RCC 7860 (cell line): ENCODE results near the gene APCDD1L.
"Not testable (repeated sequence)": the region's sequence is repeated elsewhere in the genome, so short reads cannot be mapped to it uniquely, and the experiment has no call there.

Experiments used
- DNase-seq: peaks from one replicate; pipeline ENCODE4 v3.0.0-alpha.2; 2015; ENCODE audit warnings: low spot score
- FAIRE-seq: peaks from 2 replicates; lab custom pipeline; 2012; peaks lifted over from hg19 to GRCh38; lab: Jason Lieb, UNC

APCDD1L gene

GRCh38 chr20:58545565-58546415, 30.6 kb upstream of the APCDD1L start:
- DNase-seq = peak; percentile 17
- no peak for FAIRE-seq

GRCh38 chr20:58544891-58545290, 29.7 kb upstream of the APCDD1L start:
- DNase-seq = no peak
- FAIRE-seq = no peak

DNA sequence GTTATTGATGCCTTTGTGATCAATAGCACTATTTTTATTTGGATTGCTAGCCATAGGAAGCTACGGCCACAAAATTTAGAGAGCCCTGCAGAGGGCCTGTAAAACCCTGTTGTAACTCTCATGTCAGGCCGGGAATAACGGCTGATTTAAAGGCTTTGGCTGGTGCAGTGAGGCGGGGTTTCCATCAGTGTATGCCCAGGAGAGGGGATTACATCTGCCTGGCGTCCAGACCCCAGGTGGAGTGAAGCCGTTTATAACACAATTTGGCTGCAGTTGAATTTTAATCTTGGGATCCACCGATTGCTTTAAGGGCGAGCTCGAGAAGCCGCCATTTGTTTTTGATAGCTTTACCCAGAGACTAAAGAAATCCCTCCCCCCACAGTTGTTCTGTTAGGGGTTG, 29.1 kb upstream of the APCDD1L start:
- FAIRE-seq = no peak
- DNase-seq = no peak

DNA sequence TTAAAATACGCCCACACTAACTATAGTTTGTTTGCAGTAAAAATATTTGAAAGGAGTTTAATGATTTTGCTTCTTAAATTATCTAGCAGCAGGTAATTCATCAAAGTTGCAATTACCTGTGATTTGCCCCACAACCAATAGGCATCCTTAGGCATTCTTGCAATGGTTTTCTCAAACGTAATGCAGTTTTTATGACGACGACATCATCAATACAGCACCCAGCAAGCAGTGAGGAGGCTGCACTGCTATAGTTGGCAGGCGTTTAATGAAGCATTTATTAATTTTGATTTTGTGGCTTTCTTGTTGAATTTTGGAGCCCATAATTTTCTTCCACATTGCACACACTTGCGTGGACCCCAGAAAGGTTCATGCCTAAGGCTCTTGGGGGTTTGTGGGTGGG, 28.1 kb upstream of the APCDD1L start:
- FAIRE-seq (no peak), DNase-seq (no peak)

GRCh38 chr20:58542411-58543095, 27.4 kb upstream of the APCDD1L start:
- DNase-seq (peak; percentile 94), FAIRE-seq (peak; percentile 97)

- peak; percentile 79 for DNase-seq
- FAIRE-seq = not testable (repeated sequence)
Measured at GRCh38 chr20:58542034-58542410, 26.8 kb upstream of the APCDD1L start.

GRCh38 chr20:58538752-58539151, 23.6 kb upstream of the APCDD1L start:
- FAIRE-seq (peak; percentile 97), DNase-seq (peak; percentile 92)

GRCh38 chr20:58537831-58538230, 22.6 kb upstream of the APCDD1L start:
- FAIRE-seq (no peak), DNase-seq (no peak)

- FAIRE-seq (no peak), DNase-seq (no peak)
Measured at GRCh38 chr20:58536289-58536688, 21.1 kb upstream of the APCDD1L start.

GRCh38 chr20:58531657-58532056, 16.5 kb upstream of the APCDD1L start:
- DNase-seq = no peak
- FAIRE-seq = peak; percentile 42

DNA sequence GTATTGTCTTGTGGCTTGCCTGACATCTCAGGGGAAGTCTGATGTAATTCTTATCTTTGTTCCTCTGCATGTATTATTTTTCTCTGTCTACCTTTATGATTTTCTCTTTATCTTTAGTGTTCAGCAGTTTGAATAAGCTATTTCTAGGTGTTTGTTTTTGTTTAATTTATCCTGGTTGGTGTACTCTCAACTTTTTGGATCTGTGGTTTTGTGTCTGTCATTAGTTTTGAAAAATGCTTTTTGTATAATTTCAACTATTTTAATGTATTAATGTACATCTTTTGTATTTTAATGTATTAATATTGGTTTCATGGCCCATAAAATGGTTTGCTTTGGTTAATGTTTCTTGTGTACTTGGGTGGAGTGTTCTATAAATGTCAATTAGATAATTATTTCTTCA, 15.9 kb upstream of the APCDD1L start:
- FAIRE-seq = no peak
- DNase-seq = no peak

- FAIRE-seq (no peak), DNase-seq (no peak)
Measured at GRCh38 chr20:58528412-58528811, 13.2 kb upstream of the APCDD1L start.

DNA sequence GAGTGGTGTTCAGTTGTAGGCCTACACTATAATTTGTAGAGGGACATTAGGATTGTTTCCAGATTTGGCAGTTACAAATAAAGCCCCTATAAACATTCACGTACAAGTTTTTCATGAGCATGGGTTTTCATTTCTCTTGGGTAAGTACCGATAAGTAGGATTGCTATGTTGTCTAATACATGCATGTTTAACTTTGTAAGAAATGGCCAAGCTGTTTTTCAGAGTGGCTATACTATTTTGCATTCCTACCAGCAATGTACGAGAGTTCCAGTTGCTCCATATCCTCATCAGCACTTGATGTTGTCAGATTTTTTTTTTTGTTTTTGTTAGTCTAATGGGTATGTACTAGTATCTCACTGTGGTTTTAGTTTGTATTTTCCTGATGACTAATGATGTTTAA, 11.2 kb upstream of the APCDD1L start:
- FAIRE-seq (no peak), DNase-seq (no peak)

DNA sequence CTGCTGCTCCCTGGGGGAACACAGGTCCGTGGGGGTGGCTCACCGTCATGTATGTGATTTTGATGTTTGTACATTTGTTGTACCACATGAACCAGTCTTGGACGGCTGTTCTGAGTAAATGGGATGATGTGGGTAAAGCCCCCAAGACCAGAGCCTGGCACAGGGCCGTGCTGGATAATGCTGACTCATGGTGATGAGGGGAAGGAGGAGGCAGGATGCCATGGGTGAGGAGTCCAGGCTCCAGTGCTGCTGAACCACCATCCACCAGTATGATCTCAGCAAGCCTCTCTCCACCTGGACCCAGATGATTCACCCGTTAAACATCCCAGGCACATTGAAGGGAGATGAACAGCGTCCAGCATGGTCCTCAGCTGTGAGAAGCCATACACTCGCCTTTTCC, 9.6 kb upstream of the APCDD1L start:
- FAIRE-seq = peak; percentile 97
- peak; percentile 99 for DNase-seq

GRCh38 chr20:58523971-58524315, 8.7 kb upstream of the APCDD1L start:
- DNase-seq = peak; percentile 31
- peak; percentile 51 for FAIRE-seq

DNA sequence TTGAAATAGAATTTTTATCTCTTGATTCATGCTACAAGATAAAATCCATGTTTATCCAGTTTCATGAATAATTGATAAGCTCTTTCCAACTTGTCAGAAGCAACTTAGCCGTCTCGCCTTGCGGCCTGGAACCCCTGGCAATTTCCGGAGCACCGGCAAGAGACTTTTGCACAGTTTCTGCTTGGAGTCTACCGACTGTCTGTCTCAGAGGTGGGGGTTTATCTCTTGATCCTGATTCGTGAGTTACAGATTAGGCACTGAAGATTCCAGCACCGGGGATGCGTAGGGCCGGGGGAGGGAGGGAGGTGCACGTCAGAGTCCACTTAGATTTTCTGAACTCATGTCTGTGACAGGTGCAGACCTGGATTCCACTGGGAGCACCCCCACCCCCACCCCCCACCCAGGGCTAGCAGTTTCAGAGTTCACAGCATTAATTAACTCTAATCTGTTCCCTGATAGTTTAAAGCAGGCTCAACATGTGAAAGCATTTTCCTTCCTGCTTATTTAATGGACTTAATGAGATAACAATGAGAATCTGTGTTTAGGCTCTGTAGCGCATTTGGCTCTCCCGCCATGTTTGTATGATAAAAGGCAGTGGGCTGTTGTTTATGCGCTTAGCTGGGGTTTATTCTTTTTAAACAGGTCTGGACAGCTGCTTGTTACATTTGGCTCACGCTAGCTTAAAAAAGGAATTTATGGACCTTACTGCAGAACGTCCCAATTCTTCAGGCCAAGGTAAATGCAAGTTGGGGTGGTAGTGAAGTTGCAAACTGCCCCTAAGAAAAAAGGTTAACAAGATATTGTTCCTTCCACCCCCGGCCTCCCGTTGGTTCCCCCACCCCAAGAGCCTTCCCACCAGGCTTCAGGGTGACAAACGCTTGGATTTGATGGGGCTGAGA, 8.1 kb upstream of the APCDD1L start:
- FAIRE-seq (no peak), DNase-seq (no peak)

- FAIRE-seq = no peak
- no peak for DNase-seq
Measured at GRCh38 chr20:58522666-58523065, 7.5 kb upstream of the APCDD1L start.

DNA sequence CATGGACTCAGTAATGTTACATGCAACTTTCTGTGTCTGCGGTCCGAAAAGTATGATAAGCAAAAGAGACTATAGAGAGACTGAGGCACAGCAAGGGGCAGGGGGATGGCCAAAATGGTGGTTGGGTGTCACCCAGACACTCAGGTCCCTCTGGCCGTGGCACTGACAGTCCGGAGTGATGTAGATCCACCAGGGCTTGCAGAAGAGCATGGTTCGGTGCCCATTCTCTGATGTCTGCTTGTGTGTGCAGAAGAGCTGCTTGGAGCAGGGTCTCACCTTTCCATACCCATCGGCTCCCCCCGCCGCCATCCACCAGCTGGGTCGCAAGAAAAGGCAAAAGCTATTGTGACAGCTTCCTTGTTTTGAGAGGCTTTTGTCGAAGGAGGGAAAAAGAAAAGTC, 6.6 kb upstream of the APCDD1L start:
- no peak for DNase-seq
- no peak for FAIRE-seq

GRCh38 chr20:58519940-58520712, 4.9 kb upstream of the APCDD1L start:
- no peak for FAIRE-seq
- DNase-seq = no peak

DNA sequence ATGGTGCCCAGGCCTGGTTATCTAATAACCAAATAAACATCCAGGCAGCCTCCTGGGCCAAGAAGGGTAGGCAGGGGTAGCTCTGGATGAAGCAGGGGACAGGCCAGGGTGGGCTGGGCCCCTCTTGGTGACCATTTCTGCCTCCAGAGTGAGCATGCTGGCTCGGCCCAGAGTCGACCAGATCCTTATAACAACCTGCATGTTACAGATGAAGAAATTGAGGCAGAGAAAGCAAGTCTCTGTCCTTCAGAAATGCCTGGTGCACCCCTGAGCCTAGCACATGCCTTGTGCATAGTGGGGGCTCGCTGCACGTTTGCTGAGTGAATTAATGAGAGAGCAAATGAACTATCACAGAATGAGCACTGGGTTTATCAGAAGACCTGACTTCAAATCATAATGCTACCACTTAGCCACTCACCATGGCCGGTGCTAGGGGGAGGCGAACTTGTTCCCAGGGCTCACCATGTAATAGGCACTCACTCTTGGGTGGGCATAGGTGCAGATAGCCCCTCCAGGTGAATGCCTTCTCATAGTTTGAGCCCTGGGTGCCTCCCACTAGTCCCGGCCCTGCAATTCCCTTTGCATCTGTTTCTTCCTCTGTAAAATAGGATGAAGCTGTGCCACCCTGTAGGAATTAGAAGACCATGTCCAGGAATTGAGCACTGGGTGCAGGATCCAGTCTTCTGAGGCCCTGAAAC, 3.8 kb upstream of the APCDD1L start:
- DNase-seq (no peak), FAIRE-seq (no peak)
